ENCODE results near the gene TSPAN5. TPM values are rescaled to one million over a fixed set of nuclear protein-coding genes. Genes with fewer than 3 reads are reported as not detected.
A peak's percentile ranks its signal among the peaks of the same experiment; 100 is the strongest.

The TSPAN5 gene
- total and polyA plus RNA-seq, 2 of the 4 experiments (the other 2 are of a cell fraction), result 64.8 to 79.6 TPM

DNA sequence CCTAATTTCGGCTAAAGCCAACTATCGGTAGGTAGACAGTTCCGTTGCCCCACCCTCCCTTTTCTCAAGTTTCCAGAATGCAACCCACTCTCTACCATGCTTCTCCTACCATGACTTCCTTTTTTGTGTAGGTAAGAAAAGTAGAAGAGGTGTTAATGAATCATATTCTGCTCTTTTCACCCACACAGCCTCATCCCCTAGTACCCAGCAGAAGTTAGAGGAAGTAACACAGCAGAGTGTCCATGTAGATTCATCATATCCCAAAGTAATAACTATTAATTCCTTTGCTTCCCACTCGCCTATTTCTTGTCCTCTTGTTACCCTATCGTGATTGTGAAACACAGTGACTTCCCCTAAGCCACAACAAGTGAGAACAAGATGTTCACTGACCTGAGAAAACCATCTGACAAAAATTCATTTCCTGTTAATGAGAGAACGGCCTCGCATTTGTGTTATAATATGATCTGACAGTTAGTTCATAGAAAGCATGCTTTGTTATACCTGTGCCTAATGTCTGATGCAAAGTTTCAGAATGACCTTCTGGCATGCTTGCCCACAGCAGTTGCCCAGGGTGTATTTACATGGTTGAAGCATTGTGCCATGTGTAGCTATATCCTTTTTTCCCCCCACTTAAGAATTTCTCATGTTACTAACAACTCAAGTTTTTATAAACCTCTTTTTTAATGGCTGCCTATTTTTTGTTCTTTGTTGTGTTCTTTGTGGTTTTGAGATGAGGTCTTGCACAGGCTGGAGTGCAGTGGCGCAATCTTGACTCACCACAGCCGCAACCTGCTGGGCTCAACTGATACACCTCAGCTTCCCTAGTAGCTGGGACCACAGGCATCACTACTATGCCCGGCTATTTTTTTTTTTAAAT is 211.7 kb downstream of the TSPAN5 start:
- in situ Hi-C loops (cut with MboI; ENCODE audit: low sequenced_read_pairs), result no loop called here
- no peak overlapping the region for H3K27ac ChIP-seq (ENCODE audit: insufficient read depth, low read length)
- H3K4me3 ChIP-seq (ENCODE audit: insufficient read depth, low read depth, low read length), result no peak overlapping the region
- no peak overlapping the region for H2BK120ac ChIP-seq (ENCODE audit: low read depth, low read length)
- WGBS, 2 experiments (ENCODE audit: extremely low coverage in 2 of 2, insufficient read length in 1 of 2), result 92% methylated on average over 2 of the region's 10 CpGs; no CpG with 5 or more reads in 1 of the 2 experiments
- H2AK9ac ChIP-seq (replicated peaks; ENCODE audit: low read depth, low read length, poor library complexity), result no peak overlapping the region
- no peak overlapping the region for H3K14ac ChIP-seq (replicated peaks; ENCODE audit: low read depth, low read length)
- no peaks in the 10 kb centered on the region for H4K20me1 ChIP-seq (ENCODE audit: insufficient read depth, low read length)
- ChIA-PET CTCF (interaction anchor here (0.6 kb wide), 1 partner anchor 76 kb away, joined by 3 read pairs; no protein-coding TSS in a partner anchor), POLR2A (ENCODE audit: unreplicated experiment) (no interaction called here)
- BruUV-seq (replicated peaks), result no TSS peak
- H3K4ac ChIP-seq (ENCODE audit: low read depth, low read length), result no peak overlapping the region
- H2AFZ ChIP-seq (replicated peaks; ENCODE audit: low read length, poor library complexity), result no peak overlapping the region
- DNase-seq (peak; percentile 31), ATAC-seq (ENCODE audit: low read depth) (no peak)
- no peak overlapping the region for H4K91ac ChIP-seq (ENCODE audit: insufficient read depth, low read depth, low read length)
- no peak overlapping the region; the same call in 1 of the 2 replicates for H3K18ac ChIP-seq (ENCODE audit: low read depth, low read length)
- H3K23ac ChIP-seq (ENCODE audit: low read depth, low read length), result no peak overlapping the region
- H3K9ac ChIP-seq (ENCODE audit: low read depth, low read length), result no peak overlapping the region
- no peak overlapping the region for H3K56ac ChIP-seq (ENCODE audit: extremely low read depth, insufficient read depth, low read length)
- H3K79me1 ChIP-seq (ENCODE audit: low read depth in 1 of 2, low read length in 2 of 2), result no peaks in the 10 kb centered on the region
- intact Hi-C loops (cut with micrococcal nuclease), result no loop called here
- H3K27me3 ChIP-seq (ENCODE audit: control insufficient read depth, insufficient read depth, low read length), result no peaks in the 10 kb centered on the region
- no peak overlapping the region for H2BK15ac ChIP-seq (ENCODE audit: low read depth, low read length)
- no peak overlapping the region for H2BK20ac ChIP-seq (ENCODE audit: low read depth, low read length)
- H4K5ac ChIP-seq (ENCODE audit: low read depth, low read length), result no peak overlapping the region
- peaks cover 8% of the 10 kb centered on the region for H3K36me3 ChIP-seq (ENCODE audit: control insufficient read depth, insufficient read depth, low read length)
- H2BK5ac ChIP-seq (ENCODE audit: low read depth, low read length, poor library complexity, severe bottlenecking), result no peak overlapping the region
- dilution Hi-C loops (cut with HindIII; ENCODE audit: low sequenced_read_pairs, unreplicated experiment), result no loop called here
- H3K4me2 ChIP-seq (ENCODE audit: low read depth, low read length), result no peak overlapping the region
- peaks cover 6% of the 10 kb centered on the region; the same call in 1 of the 2 replicates for H3K9me1 ChIP-seq (ENCODE audit: insufficient read depth, low read length)
- H3K4me1 ChIP-seq (ENCODE audit: control insufficient read depth, insufficient read depth, low read length), result peaks cover 5% of the 10 kb centered on the region
- TF ChIP-seq BHLHE40 (IDR thresholded peaks at IDR 0.05; ENCODE audit: low read depth, low read length), result no peak
- TF ChIP-seq CEBPB (IDR thresholded peaks at IDR 0.05; ENCODE audit: low read depth, low read length), result peak; percentile 41; the same call in 1 of the 2 replicates
- no peaks in the 10 kb centered on the region for H3K9me3 ChIP-seq (ENCODE audit: control insufficient read depth, insufficient read depth, low read length)
- no peak overlapping the region for H2AK5ac ChIP-seq (ENCODE audit: low read depth, low read length)
- H4K8ac ChIP-seq (ENCODE audit: low read depth in 2 of 2, low read length in 2 of 2), result no peak overlapping the region

Measured in IMR-90 (cell line).